ENCODE results near the gene FAAP100. TPM values are rescaled to one million over a fixed set of nuclear protein-coding genes. Genes with fewer than 3 reads are reported as not detected.
A peak's percentile ranks its signal among the peaks of the same experiment; 100 is the strongest.

FAAP100 gene
- total and polyA plus RNA-seq, 7 donors: 11.6 to 16.3 (median 12.6) TPM

DNA sequence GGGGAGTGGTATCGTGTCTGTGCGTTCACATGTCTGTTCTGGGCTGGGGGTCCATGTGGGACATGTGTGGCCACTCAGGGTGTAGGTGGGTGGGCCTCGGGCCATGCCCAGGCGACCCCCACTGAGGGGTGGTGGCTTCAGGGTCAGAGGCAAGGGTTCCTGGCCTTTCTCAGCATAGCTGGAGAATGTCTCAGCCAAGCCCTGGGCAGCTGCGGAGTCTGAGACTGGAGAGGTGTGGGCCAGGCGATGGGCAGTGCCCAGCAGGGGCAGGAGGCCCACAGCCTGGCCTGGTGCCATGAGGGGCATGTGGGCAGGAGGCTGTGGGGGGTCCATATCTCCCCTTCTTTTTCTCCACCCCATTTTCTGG, 22.7 kb downstream of the FAAP100 start:
- H3K27ac ChIP-seq: no peak overlapping the region
- H3K4me3 ChIP-seq: no peak overlapping the region
- TF ChIP-seq, protein P1, sequence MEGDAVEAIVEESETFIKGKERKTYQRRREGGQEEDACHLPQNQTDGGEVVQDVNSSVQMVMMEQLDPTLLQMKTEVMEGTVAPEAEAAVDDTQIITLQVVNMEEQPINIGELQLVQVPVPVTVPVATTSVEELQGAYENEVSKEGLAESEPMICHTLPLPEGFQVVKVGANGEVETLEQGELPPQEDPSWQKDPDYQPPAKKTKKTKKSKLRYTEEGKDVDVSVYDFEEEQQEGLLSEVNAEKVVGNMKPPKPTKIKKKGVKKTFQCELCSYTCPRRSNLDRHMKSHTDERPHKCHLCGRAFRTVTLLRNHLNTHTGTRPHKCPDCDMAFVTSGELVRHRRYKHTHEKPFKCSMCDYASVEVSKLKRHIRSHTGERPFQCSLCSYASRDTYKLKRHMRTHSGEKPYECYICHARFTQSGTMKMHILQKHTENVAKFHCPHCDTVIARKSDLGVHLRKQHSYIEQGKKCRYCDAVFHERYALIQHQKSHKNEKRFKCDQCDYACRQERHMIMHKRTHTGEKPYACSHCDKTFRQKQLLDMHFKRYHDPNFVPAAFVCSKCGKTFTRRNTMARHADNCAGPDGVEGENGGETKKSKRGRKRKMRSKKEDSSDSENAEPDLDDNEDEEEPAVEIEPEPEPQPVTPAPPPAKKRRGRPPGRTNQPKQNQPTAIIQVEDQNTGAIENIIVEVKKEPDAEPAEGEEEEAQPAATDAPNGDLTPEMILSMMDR (IDR thresholded peaks at IDR 0.05): no peak
- no peaks in the 10 kb centered on the region for H3K36me3 ChIP-seq (ENCODE audit: insufficient read depth in 1 of 2, low read depth in 1 of 2)
- H3K9me3 ChIP-seq: no peaks in the 10 kb centered on the region
- 82 to 91% (median 83%) methylated on average over 6 of the region's 6 CpGs for WGBS, 3 donors
- DNase-seq (no peak), ATAC-seq (no peak)
- intact Hi-C loops (cut with DNase I): no loop called here
- H3K4me1 ChIP-seq: peaks cover 11% of the 10 kb centered on the region
- peaks cover 0 to 46% (median 3%) of the 10 kb centered on the region in 3 donors for H3K27me3 ChIP-seq (ENCODE audit: insufficient read depth in 3 of 3, low read length in 2 of 3)

DNA sequence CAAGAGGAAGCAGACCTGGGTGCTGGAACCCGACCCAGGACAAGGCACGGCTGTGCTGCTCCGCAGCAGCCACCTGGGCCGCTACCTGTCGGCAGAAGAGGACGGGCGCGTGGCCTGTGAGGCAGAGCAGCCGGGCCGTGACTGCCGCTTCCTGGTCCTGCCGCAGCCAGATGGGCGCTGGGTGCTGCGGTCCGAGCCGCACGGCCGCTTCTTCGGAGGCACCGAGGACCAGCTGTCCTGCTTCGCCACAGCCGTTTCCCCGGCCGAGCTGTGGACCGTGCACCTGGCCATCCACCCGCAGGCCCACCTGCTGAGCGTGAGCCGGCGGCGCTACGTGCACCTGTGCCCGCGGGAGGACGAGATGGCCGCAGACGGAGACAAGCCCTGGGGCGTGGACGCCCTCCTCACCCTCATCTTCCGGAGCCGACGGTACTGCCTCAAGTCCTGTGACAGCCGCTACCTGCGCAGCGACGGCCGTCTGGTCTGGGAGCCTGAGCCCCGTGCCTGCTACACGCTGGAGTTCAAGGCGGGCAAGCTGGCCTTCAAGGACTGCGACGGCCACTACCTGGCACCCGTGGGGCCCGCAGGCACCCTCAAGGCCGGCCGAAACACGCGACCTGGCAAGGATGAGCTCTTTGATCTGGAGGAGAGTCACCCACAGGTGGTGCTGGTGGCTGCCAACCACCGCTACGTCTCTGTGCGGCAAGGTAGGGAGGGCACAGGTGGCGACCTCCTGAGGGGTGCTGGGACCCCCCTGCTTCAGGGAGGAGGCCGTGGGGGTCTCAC, 23.3 kb downstream of the FAAP100 start:
- Histone ChIP-seq H3K4me1 (peaks cover 11% of the 10 kb centered on the region), H3K27ac (no peak overlapping the region), H3K36me3 (ENCODE audit: insufficient read depth in 1 of 2, low read depth in 1 of 2) (no peaks in the 10 kb centered on the region), H3K9me3 (no peaks in the 10 kb centered on the region), H3K4me3 (no peak overlapping the region), H3K27me3 (ENCODE audit: insufficient read depth in 3 of 3, low read length in 2 of 3) (peaks cover 0 to 47% (median 4%) of the 10 kb centered on the region in 3 donors)
- TF ChIP-seq, protein P1 (IDR thresholded peaks at IDR 0.05): no peak
- intact Hi-C loops (cut with DNase I): no loop called here
- no peak for ATAC-seq
- no peak for DNase-seq
- WGBS, 3 donors: 77 to 78% (median 77%) methylated on average over 61 to 62 of the region's 62 CpGs

DNA sequence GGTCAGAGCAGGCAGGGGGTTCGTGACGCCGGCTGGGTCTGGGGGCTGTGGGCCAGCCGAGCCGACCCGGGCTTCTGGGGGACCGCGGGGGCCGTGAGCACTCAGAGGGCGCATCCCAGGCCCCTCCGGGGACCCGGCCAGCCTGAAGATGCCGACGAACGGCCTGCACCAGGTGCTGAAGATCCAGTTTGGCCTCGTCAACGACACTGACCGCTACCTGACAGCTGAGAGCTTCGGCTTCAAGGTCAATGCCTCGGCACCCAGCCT, 23.8 kb downstream of the FAAP100 start:
- H3K4me3 ChIP-seq: no peak overlapping the region
- DNase-seq (no peak), ATAC-seq (no peak)
- peaks cover 11% of the 10 kb centered on the region for H3K4me1 ChIP-seq
- no peaks in the 10 kb centered on the region for H3K9me3 ChIP-seq
- H3K36me3 ChIP-seq (ENCODE audit: insufficient read depth in 1 of 2, low read depth in 1 of 2): no peaks in the 10 kb centered on the region
- H3K27ac ChIP-seq: no peak overlapping the region
- H3K27me3 ChIP-seq (ENCODE audit: insufficient read depth in 3 of 3, low read length in 2 of 3): peaks cover 0 to 46% (median 6%) of the 10 kb centered on the region in 3 donors
- WGBS, 3 donors: 32 to 59% (median 34%) methylated on average over 8 to 20 of the region's 20 CpGs
- intact Hi-C loops (cut with DNase I): no loop called here
- TF ChIP-seq, protein P1 (IDR thresholded peaks at IDR 0.05): no peak

DNA sequence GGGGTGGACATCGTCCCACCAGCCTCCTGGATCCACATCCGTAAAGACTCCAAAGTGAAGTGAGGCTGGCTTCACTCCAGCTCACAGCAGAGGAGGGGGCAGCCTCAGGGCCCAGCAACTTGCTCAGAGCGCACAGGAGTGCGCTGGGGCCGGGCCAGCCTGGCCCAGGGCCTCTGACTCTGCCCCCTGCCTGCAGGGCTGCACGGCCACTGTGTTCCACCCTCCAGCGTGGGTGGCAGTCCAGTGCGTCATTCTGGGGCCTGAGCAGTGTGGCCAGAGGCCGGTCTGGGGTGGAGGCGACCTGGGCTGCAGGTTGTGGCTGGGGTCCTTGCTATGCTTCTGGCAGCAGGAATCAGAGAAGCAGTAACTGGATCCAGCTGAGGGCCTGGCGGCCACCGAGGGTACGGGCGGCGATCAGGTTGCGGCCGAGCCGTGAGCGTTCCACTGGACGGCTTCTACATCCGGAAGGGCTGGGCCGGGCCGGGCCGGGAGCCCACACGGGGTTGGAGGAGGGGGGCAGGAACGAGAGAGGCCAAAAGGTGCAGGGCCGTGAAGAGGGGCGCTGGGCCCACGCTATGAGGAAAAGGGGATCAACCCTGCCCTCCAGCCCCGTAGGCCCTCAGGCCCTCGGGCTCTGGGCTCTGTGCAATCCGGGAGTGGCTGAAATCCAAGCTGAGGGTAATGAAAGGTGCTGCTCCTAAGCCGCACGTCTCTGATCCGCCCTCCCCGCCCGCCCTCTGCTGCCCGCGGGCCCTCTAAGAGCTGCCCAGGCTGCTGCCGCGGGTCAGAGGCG, 24.4 kb downstream of the FAAP100 start, which contains the start of gene FSCN2:
Gene FSCN2, plus strand, starts transcription at position 787 of the 793 bp plus-strand sequence. CDS start 155 bp downstream, outside the sequence.
- WGBS, 3 donors: 17 to 30% (median 21%) methylated on average over 39 to 42 of the region's 42 CpGs
- TF ChIP-seq, protein P1 (IDR thresholded peaks at IDR 0.05): no peak
- Histone ChIP-seq H3K4me3 (no peak within 1 kb of the TSS), H3K27me3 (ENCODE audit: insufficient read depth in 3 of 3, low read length in 2 of 3) (peaks cover 0 to 50% (median 6%) of the 10 kb centered on the region in 3 donors), H3K27ac (no peak within 1 kb of the TSS), H3K36me3 (ENCODE audit: insufficient read depth in 1 of 2, low read depth in 1 of 2) (no peaks in the 10 kb centered on the region), H3K4me1 (peaks cover 11% of the 10 kb centered on the region), H3K9me3 (no peaks in the 10 kb centered on the region)
- ATAC-seq: peak; percentile 53 to 78 (median 72)
- no peak for DNase-seq
- intact Hi-C loops (cut with DNase I): no loop called here

Data from psoas muscle (tissue), 8 donors.